Uterus (tissue), 2 donors: ENCODE data around the gene TXNDC11.

Experiments
- CTCF ChIP-seq, 4 experiments: fragments of 200-600 bp in 2 of 4; fragments of 450-650 bp in 2 of 4; sonication (generic) in 2 of 4; IDR thresholded peaks; one replicate each; pipeline ENCODE4 v1.5.1; 2016 to 2019; ENCODE audit warnings: antibody characterized with exemption in 4 of 4, mild to moderate bottlenecking in 2 of 4, moderate library complexity in 1 of 4
- POLR2A ChIP-seq, 2 donors: fragments of 450-650 bp; IDR thresholded peaks; one replicate each; pipeline ENCODE4 v1.6.1; 2016; ENCODE audit warnings: antibody characterized with exemption in 2 of 2, mild to moderate bottlenecking in 1 of 2, moderate library complexity in 1 of 2

- no peak for TF ChIP-seq CTCF (IDR thresholded peaks at IDR 0.05)
- no peak for TF ChIP-seq POLR2A (IDR thresholded peaks at IDR 0.05)
These were observed 56.6 kb downstream of the TXNDC11 start for GRCh38 chr16:11685844-11686618.
